Placental epithelial cell (primary cell): Measurements from ENCODE around the gene DDOST. TPM values are rescaled to one million over a fixed set of nuclear protein-coding genes. Genes with fewer than 3 reads are reported as not detected.

Source experiments
- total RNA-seq: library from RNA; depleted of rRNA; stranded (reverse); fragments of >200 nt; gene quantifications from 2 replicates; pipeline ENCODE4 v1.2.3, GENCODE V29; 2012

Gene DDOST
- 287 and 292 TPM in 2 replicates for total RNA-seq

GRCh38 chr1:20661207-20662109, at the start of gene DDOST:
TSS of gene DDOST (minus strand) at chr1:20661369. CDS start at chr1:20661350, 19 bp downstream.

GRCh38 chr1:20633190-20634064, 27.7 kb downstream of the DDOST start, which contains the start of gene PINK1:
TSS of gene PINK1 (plus strand) at chr1:20633458. CDS start at chr1:20633549, 91 bp downstream.

Other genes with a start within 250 kb of the DDOST start
- gene CAMK2N1, start 175.2 kb downstream of the DDOST start, total RNA-seq: 37.0 and 37.3 TPM in 2 replicates
- 27.1 and 35.0 TPM in 2 replicates for gene MUL1, start 153.2 kb downstream of the DDOST start, total RNA-seq
- gene FAM43B, start 108.8 kb downstream of the DDOST start, total RNA-seq: 0.39 and 0.98 TPM in 2 replicates
- gene CDA, start 72.3 kb downstream of the DDOST start, total RNA-seq: 2.7 and 15.2 TPM in 2 replicates
- 58.5 and 198 TPM in 2 replicates for gene PINK1, start 27.9 kb downstream of the DDOST start, total RNA-seq
- gene KIF17, start 56.6 kb upstream of the DDOST start, total RNA-seq: 0.33 and 0.39 TPM in 2 replicates
- gene SH2D5, start 71.3 kb upstream of the DDOST start, total RNA-seq: 0.65 TPM in 1 of 2 replicates, not detected in the other
- gene HP1BP3, start 125.9 kb upstream of the DDOST start, total RNA-seq: 149 and 225 TPM in 2 replicates